Forelimb muscle (tissue), 1 donor: ENCODE results near the gene MRPL27. TPM values are rescaled to one million over a fixed set of nuclear protein-coding genes. Genes with fewer than 3 reads are reported as not detected.
"Not testable (repeated sequence)": the region's sequence is repeated elsewhere in the genome, so short reads cannot be mapped to it uniquely, and the experiment has no call there.

ENCODE experiments used
- DNase-seq: peaks from one replicate; pipeline ENCODE4 v3.0.0-alpha.2; 2013; ENCODE audit warnings: low read depth
- polyA plus RNA-seq: library from polyadenylated mRNA; unstranded; fragments of 120-200 nt; gene quantifications from one replicate; pipeline ENCODE4 v1.2.1, GENCODE V29; 2013; ENCODE audit not compliant: insufficient read length

MRPL27 gene
- polyA plus RNA-seq: 52.8 TPM

DNA sequence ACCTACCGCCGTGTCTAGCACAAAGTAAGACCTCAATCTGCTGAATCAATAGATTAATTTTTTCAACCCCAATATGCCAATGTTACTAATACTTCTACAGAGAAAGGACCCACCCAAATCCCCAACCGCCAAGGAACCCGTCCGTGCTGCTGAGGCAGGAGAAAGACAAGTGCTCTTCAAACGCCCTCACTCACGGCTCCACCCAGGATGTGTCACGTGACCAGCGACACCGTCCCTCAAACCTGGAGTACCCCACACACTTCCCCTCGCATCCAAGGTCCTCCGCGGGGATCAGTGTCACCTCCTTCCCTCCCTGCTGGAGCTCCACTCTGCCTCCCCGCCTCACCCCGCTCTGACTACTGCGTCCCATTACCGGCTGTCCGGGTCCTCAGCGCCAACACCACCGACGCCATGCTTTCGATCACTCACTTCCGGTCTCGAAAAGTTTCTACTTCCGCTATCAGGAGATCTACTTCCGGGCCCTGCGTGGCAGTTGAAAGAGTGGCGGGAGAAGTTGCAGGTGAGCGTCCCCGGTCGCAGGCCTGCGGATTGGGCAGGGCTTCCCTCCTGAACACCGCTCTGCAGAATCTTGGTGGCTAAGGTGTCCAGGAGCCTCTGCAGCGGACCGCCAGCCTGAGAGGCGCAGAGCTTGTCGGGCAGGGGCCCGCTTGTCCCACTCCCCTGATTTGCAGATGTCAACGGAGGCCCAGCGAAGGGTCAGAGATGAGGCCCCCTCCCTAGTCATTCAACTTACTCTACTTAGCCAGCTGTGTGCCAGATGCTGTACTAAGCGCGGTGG, at the start of gene MRPL27, which contains the start of gene EME1:
Gene MRPL27 (minus strand): TSS at position 427 of the 799 bp plus-strand sequence. CDS start 14 bp downstream, at position 413.
Gene EME1 (plus strand): TSS at position 472 of the 799 bp plus-strand sequence. CDS start 1,980 bp downstream, outside the sequence.
- peak; percentile 82 for DNase-seq

GRCh38 chr17:50422738-50423137, 49.8 kb upstream of the MRPL27 start:
- no peak for DNase-seq

- no peak for DNase-seq
These were observed 48.5 kb upstream of the MRPL27 start for GRCh38 chr17:50421308-50422051.

GRCh38 chr17:50420419-50421112, 47.6 kb upstream of the MRPL27 start:
- DNase-seq: no peak

GRCh38 chr17:50419577-50419976, 46.6 kb upstream of the MRPL27 start:
- not testable (repeated sequence) for DNase-seq

- DNase-seq: no peak
These were observed 41.8 kb upstream of the MRPL27 start for GRCh38 chr17:50414808-50415207.

DNA sequence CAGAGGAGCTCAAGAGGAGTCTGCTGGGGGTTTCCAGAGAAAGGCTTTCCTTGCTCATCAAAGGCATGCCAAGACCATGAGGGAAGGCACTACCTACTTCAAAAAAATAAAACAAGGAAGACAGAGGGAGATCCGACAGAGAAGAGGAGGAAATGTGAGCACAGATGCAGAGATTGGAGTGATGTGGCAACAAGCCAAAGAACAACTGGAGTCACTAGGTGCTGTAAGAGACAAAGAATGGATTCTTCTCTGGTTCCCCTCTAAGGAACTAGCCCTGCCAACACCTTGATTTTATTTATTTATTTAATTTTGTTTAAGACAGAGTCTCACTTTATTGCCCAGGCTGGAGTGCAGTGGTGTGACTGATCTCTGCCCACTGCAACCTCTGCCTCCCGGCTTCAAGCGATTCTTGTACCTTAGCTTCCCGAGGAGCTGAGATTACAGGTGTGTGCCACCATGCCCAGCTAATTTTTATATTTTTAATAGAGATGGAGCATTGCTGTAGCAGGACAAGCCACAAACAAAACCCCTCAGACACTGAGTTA, 39.3 kb upstream of the MRPL27 start:
- DNase-seq: no peak

- no peak for DNase-seq
These were observed 34.9 kb upstream of the MRPL27 start for GRCh38 chr17:50407921-50408320.

DNA sequence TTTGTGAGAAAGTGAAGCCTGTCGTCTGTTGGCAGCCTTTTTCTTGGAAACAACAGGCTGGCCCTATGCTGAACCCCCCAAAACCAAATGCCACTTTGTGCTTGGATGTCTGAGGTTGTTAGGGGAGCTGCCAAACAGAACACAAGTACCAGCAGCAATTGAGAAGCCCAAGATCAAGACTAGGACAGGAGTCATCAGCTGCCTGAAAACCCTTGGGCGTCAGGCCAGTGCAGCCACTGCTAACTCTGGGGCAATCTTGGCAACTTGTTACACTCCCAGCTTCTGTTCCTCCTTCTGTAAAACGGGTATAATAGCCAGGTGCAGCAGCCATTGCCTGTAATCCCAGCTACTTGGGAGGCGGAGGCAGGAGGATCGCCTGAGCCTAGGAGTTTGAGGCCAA, 33.6 kb upstream of the MRPL27 start:
- DNase-seq: no peak

DNA sequence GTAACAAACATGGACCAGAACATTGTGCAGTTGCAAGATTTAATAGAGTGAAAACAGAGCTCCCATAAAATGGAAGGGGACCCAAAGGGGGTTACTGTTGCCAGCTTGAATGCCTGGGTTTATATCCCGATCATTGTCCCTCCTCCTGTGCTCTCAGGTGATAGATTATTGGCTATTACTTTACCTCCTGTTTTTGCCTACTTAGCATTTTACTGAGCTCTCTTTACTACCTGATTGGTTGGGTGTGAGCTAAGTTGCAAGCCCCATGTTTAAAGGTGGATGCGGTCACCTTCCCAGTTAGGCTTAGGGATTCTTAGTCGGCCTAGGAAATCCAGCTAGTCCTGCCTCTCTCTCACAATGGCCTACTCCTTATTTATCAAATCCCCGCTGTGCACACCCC, 32.4 kb upstream of the MRPL27 start:
- DNase-seq: not testable (repeated sequence)

DNA sequence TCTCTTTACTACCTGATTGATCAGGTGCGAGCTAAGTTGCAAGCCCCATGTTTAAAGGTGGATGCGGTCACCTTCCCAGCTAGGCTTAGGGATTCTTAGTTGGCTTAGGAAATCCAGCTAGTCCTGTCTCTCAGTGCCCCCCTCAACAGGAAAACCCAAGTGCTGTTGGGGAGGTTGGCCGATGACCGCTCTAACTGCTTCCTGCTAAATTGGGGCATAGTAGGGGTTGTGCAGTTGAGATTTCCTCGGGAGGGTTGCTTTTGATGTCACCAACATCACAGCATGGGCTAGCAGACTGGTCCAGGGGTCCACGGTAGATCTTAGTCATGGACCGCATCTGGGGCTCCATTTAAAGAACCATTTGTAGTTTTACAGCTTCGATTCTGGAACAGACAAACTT, 26.6 kb upstream of the MRPL27 start:
- not testable (repeated sequence) for DNase-seq

GRCh38 chr17:50398672-50399071, 25.7 kb upstream of the MRPL27 start:
- DNase-seq: not testable (repeated sequence)

DNA sequence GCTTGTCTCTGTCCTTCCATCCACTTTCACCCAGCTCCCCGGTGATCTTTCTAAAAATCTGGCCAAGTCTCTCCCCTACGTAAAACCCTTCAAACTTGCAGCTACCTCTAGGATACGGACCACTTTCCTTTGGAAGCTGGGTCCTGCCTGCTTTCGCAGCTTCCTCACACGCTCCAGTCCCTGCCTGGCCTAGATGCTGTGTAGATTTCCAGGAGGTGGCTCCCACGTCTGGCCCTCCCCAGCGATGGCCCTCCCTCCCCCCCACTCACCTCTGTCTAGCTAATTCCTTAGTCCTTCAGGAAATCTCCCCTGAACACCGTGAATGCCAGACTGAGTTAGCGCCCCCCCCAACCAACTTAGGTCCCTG, 24.9 kb upstream of the MRPL27 start:
- no peak for DNase-seq

DNA sequence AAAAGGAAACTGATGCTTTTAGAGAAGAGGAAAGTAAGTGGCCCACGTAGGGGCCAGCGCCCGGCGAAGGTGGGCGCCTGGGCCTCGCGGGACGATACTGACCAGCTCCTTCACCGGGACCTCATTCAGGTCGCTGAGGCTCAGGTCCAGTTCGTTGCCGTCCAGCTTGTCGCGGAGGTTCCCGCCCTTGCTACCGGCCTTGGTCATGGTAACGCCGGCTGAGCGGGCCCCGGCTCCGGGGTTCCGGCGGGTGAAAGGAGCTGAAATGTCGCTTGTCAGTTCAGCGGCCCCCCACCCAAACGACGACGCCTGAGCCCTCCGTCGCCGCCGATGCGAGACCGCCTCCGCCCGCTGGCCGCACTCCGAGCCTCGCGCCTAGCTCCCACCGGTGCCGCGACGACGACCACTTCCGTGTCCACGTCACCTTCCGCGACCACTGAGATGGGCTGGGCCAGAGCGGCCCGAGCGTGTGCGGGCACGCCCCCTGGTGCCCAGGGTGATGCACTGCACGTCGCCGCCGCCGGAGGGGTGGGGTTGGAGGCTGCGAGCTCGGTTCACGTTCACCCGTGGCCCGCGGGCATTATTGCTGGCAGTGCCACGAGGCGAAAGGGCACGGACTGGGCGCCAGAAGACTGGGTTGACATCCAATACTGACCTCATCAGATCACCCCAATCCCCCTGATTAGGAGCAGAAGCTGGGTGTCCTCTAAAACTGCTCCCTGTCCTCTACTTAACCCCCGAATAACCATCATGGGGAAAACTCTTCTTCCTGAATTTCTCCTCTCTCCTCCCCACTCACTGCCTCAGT, 24.3 kb upstream of the MRPL27 start, which contains the start of gene LRRC59:
Gene LRRC59 (minus strand): TSS at position 413 of the 808 bp plus-strand sequence. CDS start 206 bp downstream, at position 207.
- peak; percentile 63 for DNase-seq

DNA sequence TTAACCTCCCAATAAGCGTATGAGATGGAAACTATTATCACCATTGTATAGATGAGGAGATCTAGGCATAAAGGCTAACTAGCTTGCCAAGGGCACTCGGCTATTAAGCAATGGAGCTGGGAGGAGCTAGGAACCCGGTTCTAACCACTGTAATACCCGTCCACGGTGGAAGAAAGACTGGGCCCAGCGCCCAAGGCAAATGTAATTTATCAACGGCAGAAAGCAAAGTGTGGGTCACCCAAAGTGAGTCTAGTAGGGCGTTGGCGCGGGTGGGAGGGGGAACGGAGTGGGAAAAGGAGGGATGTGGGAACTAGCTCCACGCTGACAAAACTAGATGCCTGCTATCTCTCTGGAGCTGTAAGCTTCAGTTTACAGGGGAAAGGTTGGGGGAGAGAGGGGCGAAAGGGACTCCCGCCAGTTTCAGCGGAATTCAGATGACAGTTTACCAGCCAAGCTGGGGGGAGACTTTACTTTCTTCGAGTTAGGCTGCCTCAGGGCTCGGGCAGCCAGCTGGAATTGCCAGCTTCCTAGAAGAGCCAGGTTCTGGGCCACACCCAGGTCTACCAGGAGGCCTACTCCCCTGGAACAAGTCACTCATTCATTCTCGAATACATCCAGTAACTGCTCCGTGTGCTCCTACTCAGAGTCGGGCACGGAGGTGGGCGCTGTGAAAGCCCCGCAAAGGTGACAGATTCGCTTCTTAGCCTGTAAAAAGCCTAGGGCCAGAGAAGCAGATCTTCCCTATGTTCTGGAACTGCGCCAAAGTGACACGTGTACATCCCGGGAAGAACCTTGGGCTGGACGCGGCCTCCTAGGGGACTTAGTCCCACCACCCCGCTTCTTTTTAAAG, 23.5 kb upstream of the MRPL27 start:
- no peak for DNase-seq

GRCh38 chr17:50394711-50395110, 21.7 kb upstream of the MRPL27 start:
- DNase-seq: no peak

DNA sequence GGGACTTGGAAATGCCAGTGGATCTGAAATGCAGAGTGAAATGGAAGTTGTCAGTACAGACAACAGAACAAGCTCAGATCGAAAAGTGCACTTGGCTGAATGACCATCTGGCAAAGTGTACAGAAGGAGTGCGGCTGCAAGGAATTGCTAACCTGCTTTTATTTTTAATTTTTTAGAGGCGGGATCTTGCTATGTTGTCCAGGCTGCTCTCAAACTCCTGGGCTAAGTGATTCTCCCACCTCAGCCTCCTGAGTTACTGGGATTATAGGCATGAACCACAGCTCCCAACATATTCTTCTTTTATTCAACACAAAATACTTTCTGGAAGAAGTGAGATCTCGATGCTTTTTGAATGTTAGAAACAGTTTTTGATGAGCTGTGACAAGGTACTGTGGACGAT, 20.7 kb upstream of the MRPL27 start:
- DNase-seq: no peak

DNA sequence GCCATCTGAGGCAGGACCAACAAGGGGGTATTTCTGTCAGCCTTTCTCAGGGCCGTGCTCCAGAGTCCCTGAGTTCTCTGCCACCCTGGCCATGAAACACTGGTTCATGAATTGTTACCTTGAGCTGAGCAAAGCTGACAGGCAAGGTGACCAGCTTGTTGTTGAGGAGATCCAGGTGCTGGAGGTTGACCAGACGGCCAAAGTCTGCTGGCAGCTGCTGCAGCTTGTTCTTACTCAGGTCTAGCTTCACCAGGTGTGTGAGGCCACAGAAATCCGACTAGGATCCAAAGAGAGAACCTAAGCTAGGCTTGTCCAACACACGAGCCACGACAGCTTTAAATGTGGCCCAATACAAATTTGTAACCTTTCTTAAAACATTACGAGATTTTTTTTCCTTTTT, 19.6 kb upstream of the MRPL27 start:
- DNase-seq: no peak

- DNase-seq: no peak
These were observed 16.6 kb upstream of the MRPL27 start for GRCh38 chr17:50389534-50389933.

GRCh38 chr17:50388728-50389127, 15.7 kb upstream of the MRPL27 start:
- DNase-seq: no peak
